PFSK-1 (cell line): Measurements from ENCODE around the gene PATL2.

Experiments used
- FOXP2 ChIP-seq: optimal IDR thresholded peaks from 2 replicates; pipeline ENCODE3; 2011; ENCODE audit warnings: borderline replicate concordance, control low read depth, inconsistent platforms; ENCODE audit not compliant: insufficient read depth; ENCODE audit errors: extremely low read length, extremely low read depth
- POLR2AphosphoS5 ChIP-seq: IDR thresholded peaks from 2 replicates; pipeline ENCODE4 v1.6.1; 2012; ENCODE audit warnings: low read depth, mild to moderate bottlenecking, control low read depth, low read length, moderate library complexity
- REST ChIP-seq, 2 experiments: IDR thresholded peaks; 2 replicates each; pipeline versions ENCODE4 v1.6.1 to v1.8.0; 2011 to 2012; ENCODE audit warnings: low read depth in 2 of 2, low read length in 2 of 2, control low read depth in 1 of 2, inconsistent platforms in 1 of 2, mild to moderate bottlenecking in 1 of 2, moderate library complexity in 1 of 2; ENCODE audit not compliant: insufficient read depth in 1 of 2
- SIN3A ChIP-seq: IDR thresholded peaks from 2 replicates; pipeline ENCODE4 v1.6.1; 2012; ENCODE audit warnings: mild to moderate bottlenecking, low read length, moderate library complexity, borderline replicate concordance; ENCODE audit not compliant: insufficient read depth
- TAF1 ChIP-seq: IDR thresholded peaks from 2 replicates; pipeline ENCODE4 v1.6.1; 2012; ENCODE audit warnings: low read length, control low read depth, borderline replicate concordance; ENCODE audit not compliant: insufficient read depth

Gene PATL2

GRCh38 chr15:44646460-44646859 is 64.7 kb downstream of the PATL2 start:
- TF ChIP-seq FOXP2 (no peak), TAF1 (no peak), SIN3A (no peak), POLR2AphosphoS5 (no peak), REST (IDR thresholded peaks at IDR 0.05; ENCODE audit: insufficient read depth in 1 of 2, low read depth in 2 of 2, low read length in 2 of 2) (no peak)

- TF ChIP-seq REST (IDR thresholded peaks at IDR 0.05; ENCODE audit: insufficient read depth in 1 of 2, low read depth in 2 of 2, low read length in 2 of 2) (no peak), TAF1 (no peak), SIN3A (no peak), POLR2AphosphoS5 (no peak), FOXP2 (no peak)
These were observed 69.5 kb downstream of the PATL2 start for GRCh38 chr15:44641651-44642050.

- TF ChIP-seq POLR2AphosphoS5: no peak
- TF ChIP-seq FOXP2: no peak
- TF ChIP-seq SIN3A: no peak
- TF ChIP-seq TAF1: no peak
- TF ChIP-seq REST (IDR thresholded peaks at IDR 0.05; ENCODE audit: insufficient read depth in 1 of 2, low read depth in 2 of 2, low read length in 2 of 2): no peak
These were observed 74.1 kb downstream of the PATL2 start for GRCh38 chr15:44636976-44637375.

- TF ChIP-seq POLR2AphosphoS5 (no peak), SIN3A (no peak)
These were observed 77.5 kb downstream of the PATL2 start for GRCh38 chr15:44633603-44634002.

GRCh38 chr15:44623178-44623577 is 87.9 kb downstream of the PATL2 start:
- TF ChIP-seq TAF1 (no peak), SIN3A (no peak), POLR2AphosphoS5 (no peak), REST (IDR thresholded peaks at IDR 0.05; ENCODE audit: insufficient read depth in 1 of 2, low read depth in 2 of 2, low read length in 2 of 2) (no peak)

- TF ChIP-seq REST (IDR thresholded peaks at IDR 0.05; ENCODE audit: insufficient read depth in 1 of 2, low read depth in 2 of 2, low read length in 2 of 2): no peak
- TF ChIP-seq POLR2AphosphoS5: no peak
- no peak for TF ChIP-seq SIN3A
- TF ChIP-seq FOXP2: no peak
- TF ChIP-seq TAF1: no peak
These were observed 91.0 kb downstream of the PATL2 start for GRCh38 chr15:44620081-44620480.
